K562 (cell line): ENCODE results near the gene SLC25A1. TPM values are rescaled to one million over a fixed set of nuclear protein-coding genes. Genes with fewer than 3 reads are reported as not detected.
A peak's percentile ranks its signal among the peaks of the same experiment; 100 is the strongest.

Experiments used
- BMI1 ChIP-seq: fragments of 150-350 bp; IDR thresholded peaks from 2 replicates; pipeline ENCODE4 v1.6.1; 2014; ENCODE audit warnings: low read length
- EWSR1 ChIP-seq: fragments of 450-650 bp; IDR thresholded peaks from 2 replicates; pipeline ENCODE4 v1.6.1; 2018; ENCODE audit warnings: borderline replicate concordance, mild to moderate bottlenecking, low read depth, moderate library complexity; ENCODE audit not compliant: partially characterized antibody
- IRF2 ChIP-seq: sonication (generic); formaldehyde crosslinking; IDR thresholded peaks from 2 replicates; pipeline ENCODE4 v1.8.1; 2022; ENCODE audit warnings: mild to moderate bottlenecking, missing genetic modification reagents
- MBD2 ChIP-seq: sonication (generic); IDR thresholded peaks from 2 replicates; pipeline ENCODE4 v1.6.1; 2016; ENCODE audit warnings: low read depth, borderline replicate concordance
- POLR3G ChIP-seq: IDR thresholded peaks from 2 replicates; pipeline ENCODE4 v1.6.1; 2011; ENCODE audit not compliant: insufficient read length, insufficient replicate concordance; ENCODE audit errors: extremely low read depth
- SMARCE1 ChIP-seq: fragments of 450-650 bp; IDR thresholded peaks from 2 replicates; pipeline ENCODE4 v1.7.1; 2016; ENCODE audit warnings: mild to moderate bottlenecking
- TOE1 ChIP-seq, 2 experiments: fragments of 450-650 bp in 1 of 2; sonication (generic) in 1 of 2; formaldehyde crosslinking in 1 of 2; IDR thresholded peaks; 2 replicates each; pipeline versions ENCODE4 v1.7.1 to v1.8.0; 2016 to 2022; ENCODE audit warnings: borderline replicate concordance in 2 of 2, mild to moderate bottlenecking in 2 of 2, antibody characterized with exemption in 1 of 2, inconsistent platforms in 1 of 2, low read depth in 1 of 2, missing genetic modification reagents in 1 of 2, moderate library complexity in 1 of 2
- YY1 ChIP-seq, 3 experiments: IDR thresholded peaks; 2 replicates each; pipeline ENCODE4 v1.6.1; 2011; ENCODE audit warnings: low read length in 2 of 3, mild to moderate bottlenecking in 2 of 3, moderate library complexity in 2 of 3, borderline replicate concordance in 1 of 3, control low read depth in 1 of 3, low read depth in 1 of 3; ENCODE audit not compliant: insufficient read depth in 3 of 3, insufficient replicate concordance in 2 of 3, control insufficient read depth in 1 of 3, insufficient read length in 1 of 3; ENCODE audit errors: extremely low read depth in 1 of 3
- ZNF12 ChIP-seq: sonication (generic); formaldehyde crosslinking; IDR thresholded peaks from 2 replicates; pipeline ENCODE4 v1.4.0; 2020; ENCODE audit warnings: mild to moderate bottlenecking, missing genetic modification reagents
- ZNF121 ChIP-seq: sonication (generic); formaldehyde crosslinking; conservative IDR thresholded peaks from 2 replicates; pipeline ENCODE4 v1.8.0; 2022; ENCODE audit warnings: missing genetic modification reagents
- ZNF232 ChIP-seq: sonication (generic); formaldehyde crosslinking; IDR thresholded peaks from 2 replicates; pipeline ENCODE4 v1.8.0; 2022; ENCODE audit warnings: mild to moderate bottlenecking, missing genetic modification reagents
- ZNF263 ChIP-seq: sonication (generic); formaldehyde crosslinking; IDR thresholded peaks from 2 replicates; pipeline ENCODE4 v1.8.0; 2022; ENCODE audit warnings: mild to moderate bottlenecking, missing genetic modification reagents, borderline replicate concordance
- ZNF347 ChIP-seq: fragments of 450-650 bp; formaldehyde crosslinking; IDR thresholded peaks from 2 replicates; pipeline ENCODE4 v1.4.0; 2020; ENCODE audit warnings: low read depth, mild to moderate bottlenecking, moderate library complexity
- polyA plus RNA-seq, 8 experiments: library from polyadenylated mRNA; depleted of rRNA in 4 of 8; stranded (reverse) in 5 of 8; unstranded in 3 of 8; fragments of >200 nt; fragmentation: Nextera tagmentation in 2 of 8; fragmentation: Illumina TruSeq in 1 of 8; extraction: Ambion mirVana in 2 of 8; extraction: Trizol in 1 of 8; gene quantifications; 2 replicates each; pipeline versions ENCODE4 v1.2.1 to v1.2.3, GENCODE V29; 2011 to 2014; ENCODE audit warnings: inconsistent platforms in 1 of 8, missing spikeins in 1 of 8
- total RNA-seq, 7 experiments: library from RNA; depleted of rRNA in 6 of 7; stranded (reverse); fragments of >200 nt in 6 of 7; fragmentation: Illumina TruSeq in 2 of 7; extraction: Trizol in 2 of 7; gene quantifications; 2 replicates each; pipeline versions ENCODE4 v1.2.1 to v1.2.3, GENCODE V29; 2011 to 2021; ENCODE audit warnings: low replicate concordance in 1 of 7
- TF ChIP-seq, protein P1 (sequence below), 2 experiments: fragments of 150-350 bp in 1 of 2; IDR thresholded peaks; 2 replicates each; pipeline ENCODE4 v1.6.1; 2012 to 2016; ENCODE audit warnings: low read depth in 2 of 2, low read length in 2 of 2, mild to moderate bottlenecking in 1 of 2, moderate library complexity in 1 of 2
- TF ChIP-seq, protein P2 (sequence below): sonication (generic); formaldehyde crosslinking; IDR thresholded peaks from 2 replicates; pipeline ENCODE4 v1.9.0; 2022; ENCODE audit warnings: mild to moderate bottlenecking, missing genetic modification reagents
- TF ChIP-seq, protein P3 (sequence below): fragments of 150-350 bp; conservative IDR thresholded peaks from 2 replicates; pipeline ENCODE4 v1.6.1; 2014; ENCODE audit warnings: low read length
- TF ChIP-seq, protein P4 (sequence below), 2 experiments: fragments of 250-450 bp in 1 of 2; fragments of 450-650 bp in 1 of 2; sonication (Bioruptor Pico) in 1 of 2; IDR thresholded peaks; 2 replicates each; pipeline versions ENCODE4 v1.6.1 to v1.8.0; 2016 to 2021; ENCODE audit warnings: mild to moderate bottlenecking in 2 of 2, moderate library complexity in 2 of 2, missing compliant biosample characterization in 1 of 2, missing genetic modification characterization in 1 of 2

SLC25A1 gene
- total and polyA plus RNA-seq, 9 of the 15 experiments (the other 6 are each of a cell fraction or from before 2014, with no cell fraction given): 11.0 to 408 (median 110) TPM

DNA sequence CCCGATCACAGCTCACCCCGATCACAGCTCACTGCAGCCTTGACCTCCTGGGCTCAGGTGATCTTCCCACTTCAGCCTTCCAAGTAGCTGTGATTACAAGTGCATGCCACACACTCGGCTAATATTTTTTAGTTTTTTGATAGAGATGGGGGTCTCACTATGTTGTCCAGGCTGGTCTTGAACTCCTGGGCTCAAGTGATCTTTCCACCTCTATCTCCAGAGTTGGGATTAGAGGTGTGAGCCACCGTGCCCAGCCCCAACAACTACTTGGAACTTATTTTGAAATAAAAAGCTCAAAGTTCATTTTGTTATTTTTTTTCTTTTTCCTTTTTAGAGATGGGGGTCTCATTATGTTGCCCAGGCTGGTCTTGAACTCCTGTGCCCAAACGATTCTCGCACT, 27.8 kb upstream of the SLC25A1 start (continued):
- TF ChIP-seq, protein P1, sequence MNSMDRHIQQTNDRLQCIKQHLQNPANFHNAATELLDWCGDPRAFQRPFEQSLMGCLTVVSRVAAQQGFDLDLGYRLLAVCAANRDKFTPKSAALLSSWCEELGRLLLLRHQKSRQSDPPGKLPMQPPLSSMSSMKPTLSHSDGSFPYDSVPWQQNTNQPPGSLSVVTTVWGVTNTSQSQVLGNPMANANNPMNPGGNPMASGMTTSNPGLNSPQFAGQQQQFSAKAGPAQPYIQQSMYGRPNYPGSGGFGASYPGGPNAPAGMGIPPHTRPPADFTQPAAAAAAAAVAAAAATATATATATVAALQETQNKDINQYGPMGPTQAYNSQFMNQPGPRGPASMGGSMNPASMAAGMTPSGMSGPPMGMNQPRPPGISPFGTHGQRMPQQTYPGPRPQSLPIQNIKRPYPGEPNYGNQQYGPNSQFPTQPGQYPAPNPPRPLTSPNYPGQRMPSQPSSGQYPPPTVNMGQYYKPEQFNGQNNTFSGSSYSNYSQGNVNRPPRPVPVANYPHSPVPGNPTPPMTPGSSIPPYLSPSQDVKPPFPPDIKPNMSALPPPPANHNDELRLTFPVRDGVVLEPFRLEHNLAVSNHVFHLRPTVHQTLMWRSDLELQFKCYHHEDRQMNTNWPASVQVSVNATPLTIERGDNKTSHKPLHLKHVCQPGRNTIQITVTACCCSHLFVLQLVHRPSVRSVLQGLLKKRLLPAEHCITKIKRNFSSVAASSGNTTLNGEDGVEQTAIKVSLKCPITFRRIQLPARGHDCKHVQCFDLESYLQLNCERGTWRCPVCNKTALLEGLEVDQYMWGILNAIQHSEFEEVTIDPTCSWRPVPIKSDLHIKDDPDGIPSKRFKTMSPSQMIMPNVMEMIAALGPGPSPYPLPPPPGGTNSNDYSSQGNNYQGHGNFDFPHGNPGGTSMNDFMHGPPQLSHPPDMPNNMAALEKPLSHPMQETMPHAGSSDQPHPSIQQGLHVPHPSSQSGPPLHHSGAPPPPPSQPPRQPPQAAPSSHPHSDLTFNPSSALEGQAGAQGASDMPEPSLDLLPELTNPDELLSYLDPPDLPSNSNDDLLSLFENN (IDR thresholded peaks at IDR 0.05; ENCODE audit: low read depth in 2 of 2, low read length in 2 of 2): no peak
- TF ChIP-seq EWSR1 (no peak), MBD2 (no peak), ZNF121 (CRISPR knock-in tag) (peak; percentile 67), TOE1 (IDR thresholded peaks at IDR 0.05; ENCODE audit: borderline replicate concordance) (no peak), TOE1 (CRISPR knock-in tag; IDR thresholded peaks at IDR 0.05; ENCODE audit: borderline replicate concordance, low read depth) (no peak), BMI1 (no peak), ZNF347 (CRISPR knock-in tag) (no peak), IRF2 (CRISPR knock-in tag) (peak; percentile 76; the same call in 1 of the 2 replicates), ZNF12 (0 out of 2 replicates have a peak, but pooled peaks have one; percentile 22), POLR3G (no peak), ZNF263 (0 out of 2 replicates have a peak, but pooled peaks have one; percentile 21), SMARCE1 (no peak), ZNF232 (CRISPR knock-in tag) (0 out of 2 replicates have a peak, but pooled peaks have one; percentile 31), YY1 (IDR thresholded peaks at IDR 0.05; ENCODE audit: borderline replicate concordance in 1 of 3, control insufficient read depth in 1 of 3, extremely low read depth in 1 of 3, insufficient read depth in 3 of 3, insufficient read length in 1 of 3, insufficient replicate concordance in 2 of 3, low read depth in 1 of 3, low read length in 2 of 3) (no peak)
- TF ChIP-seq, protein P2, sequence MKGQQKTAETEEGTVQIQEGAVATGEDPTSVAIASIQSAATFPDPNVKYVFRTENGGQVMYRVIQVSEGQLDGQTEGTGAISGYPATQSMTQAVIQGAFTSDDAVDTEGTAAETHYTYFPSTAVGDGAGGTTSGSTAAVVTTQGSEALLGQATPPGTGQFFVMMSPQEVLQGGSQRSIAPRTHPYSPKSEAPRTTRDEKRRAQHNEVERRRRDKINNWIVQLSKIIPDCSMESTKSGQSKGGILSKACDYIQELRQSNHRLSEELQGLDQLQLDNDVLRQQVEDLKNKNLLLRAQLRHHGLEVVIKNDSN (CRISPR knock-in tag): 0 out of 2 replicates have a peak, but pooled peaks have one; percentile 26
- TF ChIP-seq, protein P3, sequence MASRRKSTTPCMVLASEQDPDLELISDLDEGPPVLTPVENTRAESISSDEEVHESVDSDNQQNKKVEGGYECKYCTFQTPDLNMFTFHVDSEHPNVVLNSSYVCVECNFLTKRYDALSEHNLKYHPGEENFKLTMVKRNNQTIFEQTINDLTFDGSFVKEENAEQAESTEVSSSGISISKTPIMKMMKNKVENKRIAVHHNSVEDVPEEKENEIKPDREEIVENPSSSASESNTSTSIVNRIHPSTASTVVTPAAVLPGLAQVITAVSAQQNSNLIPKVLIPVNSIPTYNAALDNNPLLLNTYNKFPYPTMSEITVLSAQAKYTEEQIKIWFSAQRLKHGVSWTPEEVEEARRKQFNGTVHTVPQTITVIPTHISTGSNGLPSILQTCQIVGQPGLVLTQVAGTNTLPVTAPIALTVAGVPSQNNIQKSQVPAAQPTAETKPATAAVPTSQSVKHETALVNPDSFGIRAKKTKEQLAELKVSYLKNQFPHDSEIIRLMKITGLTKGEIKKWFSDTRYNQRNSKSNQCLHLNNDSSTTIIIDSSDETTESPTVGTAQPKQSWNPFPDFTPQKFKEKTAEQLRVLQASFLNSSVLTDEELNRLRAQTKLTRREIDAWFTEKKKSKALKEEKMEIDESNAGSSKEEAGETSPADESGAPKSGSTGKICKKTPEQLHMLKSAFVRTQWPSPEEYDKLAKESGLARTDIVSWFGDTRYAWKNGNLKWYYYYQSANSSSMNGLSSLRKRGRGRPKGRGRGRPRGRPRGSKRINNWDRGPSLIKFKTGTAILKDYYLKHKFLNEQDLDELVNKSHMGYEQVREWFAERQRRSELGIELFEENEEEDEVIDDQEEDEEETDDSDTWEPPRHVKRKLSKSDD: no peak
- TF ChIP-seq, protein P4, sequence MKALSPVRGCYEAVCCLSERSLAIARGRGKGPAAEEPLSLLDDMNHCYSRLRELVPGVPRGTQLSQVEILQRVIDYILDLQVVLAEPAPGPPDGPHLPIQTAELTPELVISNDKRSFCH (CRISPR knock-in tag; IDR thresholded peaks at IDR 0.05): no peak
- TF ChIP-seq, protein P4 (tag; IDR thresholded peaks at IDR 0.05): no peak
